Bronchial epithelial cell (primary cell): ENCODE results near the gene PIGC. TPM values are rescaled to one million over a fixed set of nuclear protein-coding genes. Genes with fewer than 3 reads are reported as not detected.

ENCODE experiments used
- DNase-seq: peaks from one replicate; pipeline ENCODE4 v3.0.0-alpha.2; 2010; ENCODE audit warnings: low read depth
- FAIRE-seq: peaks from 2 replicates; lab custom pipeline; 2011; peaks lifted over from hg19 to GRCh38; lab: Jason Lieb, UNC
- H3K27me3 ChIP-seq: 2 replicates; pipeline ENCODE4 v1.5.1; 2011; ENCODE audit warnings: low read length; ENCODE audit not compliant: control insufficient read depth, insufficient read depth
- H3K36me3 ChIP-seq: 2 replicates; pipeline ENCODE4 v1.5.1; 2011; ENCODE audit warnings: low read length; ENCODE audit not compliant: control insufficient read depth, insufficient read depth
- H3K4me3 ChIP-seq: 2 replicates; pipeline ENCODE4 v1.5.1; 2011; ENCODE audit warnings: mild to moderate bottlenecking, low read depth, low read length, control low read depth
- total RNA-seq: library from RNA; depleted of rRNA; stranded (reverse); fragments of >200 nt; gene quantifications from 2 replicates; pipeline ENCODE4 v1.2.1, GENCODE V29; 2014
- TF ChIP-seq, protein P1 (sequence below): IDR thresholded peaks from 2 replicates; pipeline ENCODE4 v1.5.1; 2011; ENCODE audit warnings: mild to moderate bottlenecking, moderate library complexity, low read length, control low read depth, inconsistent platforms; ENCODE audit not compliant: insufficient read depth, severe bottlenecking

PIGC gene
- total RNA-seq, 1 donor from 2014 or later = 16.8 TPM

GRCh38 chr1:172457479-172458130 lies 13.7 kb upstream of the PIGC start:
- FAIRE-seq (no peak), DNase-seq (no peak)
- Histone ChIP-seq H3K4me3 (no peak overlapping the region), H3K27me3 (no peaks in the 10 kb centered on the region), H3K36me3 (no peaks in the 10 kb centered on the region)
- TF ChIP-seq, protein P1, sequence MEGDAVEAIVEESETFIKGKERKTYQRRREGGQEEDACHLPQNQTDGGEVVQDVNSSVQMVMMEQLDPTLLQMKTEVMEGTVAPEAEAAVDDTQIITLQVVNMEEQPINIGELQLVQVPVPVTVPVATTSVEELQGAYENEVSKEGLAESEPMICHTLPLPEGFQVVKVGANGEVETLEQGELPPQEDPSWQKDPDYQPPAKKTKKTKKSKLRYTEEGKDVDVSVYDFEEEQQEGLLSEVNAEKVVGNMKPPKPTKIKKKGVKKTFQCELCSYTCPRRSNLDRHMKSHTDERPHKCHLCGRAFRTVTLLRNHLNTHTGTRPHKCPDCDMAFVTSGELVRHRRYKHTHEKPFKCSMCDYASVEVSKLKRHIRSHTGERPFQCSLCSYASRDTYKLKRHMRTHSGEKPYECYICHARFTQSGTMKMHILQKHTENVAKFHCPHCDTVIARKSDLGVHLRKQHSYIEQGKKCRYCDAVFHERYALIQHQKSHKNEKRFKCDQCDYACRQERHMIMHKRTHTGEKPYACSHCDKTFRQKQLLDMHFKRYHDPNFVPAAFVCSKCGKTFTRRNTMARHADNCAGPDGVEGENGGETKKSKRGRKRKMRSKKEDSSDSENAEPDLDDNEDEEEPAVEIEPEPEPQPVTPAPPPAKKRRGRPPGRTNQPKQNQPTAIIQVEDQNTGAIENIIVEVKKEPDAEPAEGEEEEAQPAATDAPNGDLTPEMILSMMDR = no peak

- TF ChIP-seq, protein P1 = no peak
- H3K4me3 ChIP-seq = no peak overlapping the region
- FAIRE-seq = no peak
- H3K27me3 ChIP-seq = no peaks in the 10 kb centered on the region
- DNase-seq = no peak
- H3K36me3 ChIP-seq = no peaks in the 10 kb centered on the region
Observed at GRCh38 chr1:172456344-172456769, 12.5 kb upstream of the PIGC start.

- FAIRE-seq (no peak), DNase-seq (no peak)
- Histone ChIP-seq H3K27me3 (no peaks in the 10 kb centered on the region), H3K36me3 (no peaks in the 10 kb centered on the region), H3K4me3 (no peak overlapping the region)
- TF ChIP-seq, protein P1 = no peak
Observed at GRCh38 chr1:172455451-172455850, 11.6 kb upstream of the PIGC start.

DNA sequence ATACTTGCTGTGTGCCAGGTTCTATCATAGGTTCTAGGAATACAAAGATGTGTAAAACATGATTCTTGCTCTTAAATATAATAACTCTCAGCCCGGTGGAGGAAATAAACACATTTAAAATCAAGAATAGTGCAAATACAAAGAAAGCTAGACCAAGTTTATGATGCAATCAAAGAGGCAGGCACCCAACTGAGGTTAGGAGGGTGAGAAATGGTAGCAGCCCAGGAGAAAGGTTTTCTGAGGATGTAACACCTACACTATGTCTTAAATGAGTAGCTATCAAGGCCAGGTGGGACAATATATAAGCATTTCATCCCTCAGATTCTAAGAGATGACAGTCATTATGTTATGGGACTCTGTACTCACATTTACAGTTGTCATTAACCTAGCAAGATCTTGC lies 9.7 kb upstream of the PIGC start:
- no peak for FAIRE-seq
- TF ChIP-seq, protein P1 = no peak
- Histone ChIP-seq H3K27me3 (no peaks in the 10 kb centered on the region), H3K4me3 (no peak overlapping the region), H3K36me3 (no peaks in the 10 kb centered on the region)
- DNase-seq = no peak

GRCh38 chr1:172453153-172453545 lies 9.3 kb upstream of the PIGC start:
- Histone ChIP-seq H3K4me3 (no peak overlapping the region), H3K27me3 (no peaks in the 10 kb centered on the region), H3K36me3 (no peaks in the 10 kb centered on the region)
- DNase-seq (no peak), FAIRE-seq (no peak)
- TF ChIP-seq, protein P1 = no peak

DNA sequence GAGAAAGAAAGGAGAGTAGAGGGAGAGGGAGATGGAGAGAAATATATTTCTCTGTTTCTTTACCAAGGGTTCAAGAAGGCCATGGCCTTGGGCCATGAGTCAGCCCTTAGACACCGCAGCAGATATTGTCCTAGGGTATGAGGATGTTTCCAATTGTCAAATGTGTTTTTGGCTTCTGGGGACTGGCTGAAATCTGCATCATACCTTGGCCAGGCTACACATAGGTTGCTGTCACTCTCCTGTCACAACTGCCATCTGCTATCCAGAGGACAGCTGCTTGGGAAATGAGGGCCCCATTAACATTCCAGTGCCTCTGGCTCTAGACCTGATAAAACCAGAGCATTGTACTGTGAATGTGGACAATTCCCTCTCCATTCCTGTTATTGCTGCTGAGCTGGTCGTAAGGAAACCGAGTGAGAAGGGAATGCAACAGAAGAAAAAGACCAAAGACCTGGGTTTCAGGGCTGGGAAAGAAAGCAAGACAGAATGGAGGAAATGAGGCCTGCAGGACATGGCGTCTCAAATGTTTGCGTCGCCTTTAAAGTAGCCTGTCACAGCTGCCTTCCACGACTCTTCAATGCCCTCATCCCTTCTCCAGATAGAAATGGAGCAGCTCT lies 8.8 kb upstream of the PIGC start:
- Histone ChIP-seq H3K27me3 (no peaks in the 10 kb centered on the region), H3K36me3 (no peaks in the 10 kb centered on the region), H3K4me3 (no peak overlapping the region)
- TF ChIP-seq, protein P1 = no peak
- no peak for DNase-seq
- FAIRE-seq = no peak
